Tibial artery (tissue), 4 donors: ENCODE results near the gene CMTM2.

ENCODE experiments used
- DNase-seq, 2 donors: peaks; one replicate each; pipeline ENCODE4 v3.0.0-alpha.2; 2019
- H3K27ac ChIP-seq, 2 donors: fragments of 200-600 bp; sonication (generic) in 1 of 2; 1 replicate in 1 of 2; 2 replicates in 1 of 2; pipeline ENCODE4 v1.5.1; 2018 to 2019; ENCODE audit warnings: mild to moderate bottlenecking in 1 of 2
- H3K27me3 ChIP-seq, 2 donors: fragments of 200-600 bp; sonication (generic) in 1 of 2; one replicate each; pipeline versions ENCODE4 v1.5.1 to v1.6.0; 2016 to 2019
- H3K36me3 ChIP-seq, 3 donors: fragments of 200-600 bp; sonication (generic) in 2 of 3; one replicate each; pipeline ENCODE4 v1.5.1; 2016 to 2019; ENCODE audit warnings: mild to moderate bottlenecking in 2 of 3
- H3K4me1 ChIP-seq, 4 donors: fragments of 200-600 bp; sonication (generic) in 2 of 4; 1 replicate in 3 of 4; 2 replicates in 1 of 4; pipeline ENCODE4 v1.5.1; 2016 to 2019
- H3K4me3 ChIP-seq, 2 donors: fragments of 200-600 bp; sonication (generic) in 1 of 2; 1 replicate in 1 of 2; 2 replicates in 1 of 2; pipeline ENCODE4 v1.5.1; 2018 to 2019; ENCODE audit warnings: mild to moderate bottlenecking in 2 of 2
- H3K9me3 ChIP-seq, 3 donors: fragments of 200-600 bp; sonication (generic) in 1 of 3; one replicate each; pipeline ENCODE4 v1.5.1; 2016 to 2019
- intact Hi-C: fragments of 100-400 bp; cut with DNase I; formaldehyde crosslinking; loops from one replicate; pipeline ENCODE4 v1.15.0; 2023; ENCODE audit warnings: low total_unique reads
- TF ChIP-seq, protein P1 (sequence below), 2 experiments: fragments of 200-600 bp in 1 of 2; fragments of 450-650 bp in 1 of 2; IDR thresholded peaks; one replicate each; pipeline ENCODE4 v1.5.1; 2017 to 2019; ENCODE audit warnings: antibody characterized with exemption in 2 of 2, mild to moderate bottlenecking in 1 of 2, moderate library complexity in 1 of 2

Gene CMTM2

DNA sequence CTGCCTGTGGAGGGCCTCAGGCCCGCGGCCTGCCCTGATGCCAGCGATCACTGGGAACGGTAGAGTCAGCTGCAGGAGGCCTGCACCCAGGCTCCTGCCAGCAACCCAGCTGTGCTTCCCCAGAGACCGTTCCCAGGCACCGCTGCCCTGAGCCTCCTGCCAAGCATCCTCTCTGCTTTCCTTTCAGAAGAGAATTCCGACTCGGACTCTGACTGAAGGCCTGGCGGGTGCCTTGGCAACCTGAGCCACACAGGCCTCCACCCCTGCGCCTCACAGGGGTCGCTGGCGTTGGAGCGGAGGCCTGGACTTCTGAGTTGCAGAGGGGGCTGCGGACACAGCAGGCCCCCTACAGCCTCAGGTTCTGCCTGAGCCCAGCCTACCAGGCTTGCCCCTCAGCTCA, 33.2 kb downstream of the CMTM2 start:
- H3K4me3 ChIP-seq: no peak overlapping the region
- peaks cover 0 to 58% (median 29%) of the 10 kb centered on the region in 3 donors for H3K36me3 ChIP-seq
- intact Hi-C loops: loop anchor here (10.0 kb wide), 1 partner anchor 212 kb away; no protein-coding TSS in a partner anchor
- no peaks in the 10 kb centered on the region for H3K27me3 ChIP-seq
- TF ChIP-seq, protein P1, sequence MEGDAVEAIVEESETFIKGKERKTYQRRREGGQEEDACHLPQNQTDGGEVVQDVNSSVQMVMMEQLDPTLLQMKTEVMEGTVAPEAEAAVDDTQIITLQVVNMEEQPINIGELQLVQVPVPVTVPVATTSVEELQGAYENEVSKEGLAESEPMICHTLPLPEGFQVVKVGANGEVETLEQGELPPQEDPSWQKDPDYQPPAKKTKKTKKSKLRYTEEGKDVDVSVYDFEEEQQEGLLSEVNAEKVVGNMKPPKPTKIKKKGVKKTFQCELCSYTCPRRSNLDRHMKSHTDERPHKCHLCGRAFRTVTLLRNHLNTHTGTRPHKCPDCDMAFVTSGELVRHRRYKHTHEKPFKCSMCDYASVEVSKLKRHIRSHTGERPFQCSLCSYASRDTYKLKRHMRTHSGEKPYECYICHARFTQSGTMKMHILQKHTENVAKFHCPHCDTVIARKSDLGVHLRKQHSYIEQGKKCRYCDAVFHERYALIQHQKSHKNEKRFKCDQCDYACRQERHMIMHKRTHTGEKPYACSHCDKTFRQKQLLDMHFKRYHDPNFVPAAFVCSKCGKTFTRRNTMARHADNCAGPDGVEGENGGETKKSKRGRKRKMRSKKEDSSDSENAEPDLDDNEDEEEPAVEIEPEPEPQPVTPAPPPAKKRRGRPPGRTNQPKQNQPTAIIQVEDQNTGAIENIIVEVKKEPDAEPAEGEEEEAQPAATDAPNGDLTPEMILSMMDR (IDR thresholded peaks at IDR 0.05): no peak
- no peak for DNase-seq
- H3K9me3 ChIP-seq: no peaks in the 10 kb centered on the region
- H3K4me1 ChIP-seq: peaks cover 0 to 14% (median 10%) of the 10 kb centered on the region in 4 donors
- no peak overlapping the region for H3K27ac ChIP-seq

DNA sequence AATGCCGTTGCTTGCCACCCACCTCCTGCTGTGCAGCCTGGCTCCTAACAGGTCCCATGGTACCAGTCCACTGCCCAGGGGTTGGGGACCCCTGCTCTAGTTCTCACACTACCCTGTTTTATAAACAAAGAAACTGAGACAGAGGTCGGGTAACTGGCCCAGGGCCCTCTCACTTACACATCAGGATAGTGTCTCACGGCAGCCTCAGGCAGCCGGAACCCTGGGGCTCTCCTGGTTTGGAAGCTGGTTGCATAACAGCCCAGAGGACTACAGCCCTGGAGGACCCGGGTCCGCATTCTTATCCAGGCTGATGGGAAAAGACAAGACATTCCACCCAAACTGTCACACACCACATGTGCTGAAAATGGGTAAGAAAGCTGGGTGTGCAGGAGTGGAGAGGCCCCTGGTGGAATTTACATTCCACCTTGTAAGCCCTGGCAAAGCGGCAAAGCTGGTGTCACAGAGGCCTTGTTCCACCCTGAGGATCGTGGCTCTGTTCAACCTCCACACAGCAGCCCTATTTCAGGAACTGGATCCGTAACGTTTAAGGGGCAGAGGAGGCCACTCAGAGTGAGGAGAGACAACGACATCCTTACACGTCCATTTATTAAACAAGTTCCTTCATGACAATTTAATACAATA, 35.0 kb downstream of the CMTM2 start:
- DNase-seq: no peak
- peaks cover 0 to 58% (median 28%) of the 10 kb centered on the region in 3 donors for H3K36me3 ChIP-seq

DNA sequence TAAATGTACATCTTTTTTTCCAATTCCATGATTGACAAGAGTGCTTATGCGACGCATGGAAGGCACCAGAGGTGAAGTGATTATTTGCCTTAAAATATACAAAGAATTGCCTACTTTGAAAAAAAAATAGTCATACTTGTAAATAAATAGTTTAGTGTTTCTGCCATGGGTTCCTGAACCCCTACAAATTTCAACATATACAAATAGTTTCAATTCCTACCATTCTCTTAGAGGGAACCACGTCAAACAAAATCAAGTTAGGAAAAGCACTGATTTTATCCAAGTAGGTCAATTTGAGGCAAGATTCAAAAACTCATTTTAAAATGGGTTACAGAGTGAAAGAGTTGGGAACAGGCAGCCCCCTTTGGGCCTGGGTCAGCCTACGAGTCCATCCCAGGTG, 36.9 kb downstream of the CMTM2 start:
- DNase-seq: no peak
- H3K9me3 ChIP-seq: no peaks in the 10 kb centered on the region
- intact Hi-C loops: loop anchor here (10.0 kb wide), 1 partner anchor 209 kb away; no protein-coding TSS in a partner anchor
- peaks cover 0 to 18% (median 11%) of the 10 kb centered on the region in 4 donors for H3K4me1 ChIP-seq
- no peaks in the 10 kb centered on the region for H3K27me3 ChIP-seq
- H3K4me3 ChIP-seq: no peak overlapping the region
- TF ChIP-seq, protein P1 (IDR thresholded peaks at IDR 0.05): no peak
- H3K27ac ChIP-seq: no peak overlapping the region
- H3K36me3 ChIP-seq: peaks cover 0 to 46% (median 16%) of the 10 kb centered on the region in 3 donors

More for the DNA sequence above, 35.0 kb downstream of the CMTM2 start:
- H3K4me3 ChIP-seq: no peak overlapping the region
- no peaks in the 10 kb centered on the region for H3K27me3 ChIP-seq
- TF ChIP-seq, protein P1 (IDR thresholded peaks at IDR 0.05): no peak
- H3K9me3 ChIP-seq: no peaks in the 10 kb centered on the region
- intact Hi-C loops: loop anchor here (10.0 kb wide), 1 partner anchor 211 kb away; no protein-coding TSS in a partner anchor
- H3K4me1 ChIP-seq: peaks cover 0 to 16% (median 10%) of the 10 kb centered on the region in 4 donors
- no peak overlapping the region for H3K27ac ChIP-seq

DNA sequence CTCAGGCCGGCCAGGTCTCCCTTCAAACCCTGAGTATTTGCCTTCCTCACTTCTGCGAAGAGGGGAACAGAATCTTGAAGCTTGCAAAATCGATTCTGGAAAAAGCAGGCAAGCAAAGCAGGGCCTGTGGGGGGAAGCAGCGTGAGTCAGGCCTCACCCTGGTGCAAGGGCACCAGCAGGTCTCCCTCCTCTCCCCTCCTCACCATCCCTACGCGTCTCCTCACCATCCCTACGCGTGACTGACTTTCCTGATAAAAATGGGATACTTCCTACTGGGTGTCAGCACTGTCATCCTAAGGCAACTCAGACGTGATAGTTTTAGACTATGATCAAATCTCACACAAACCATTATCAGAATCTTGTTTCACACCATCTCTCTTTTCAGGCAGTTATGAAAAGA, 37.3 kb downstream of the CMTM2 start:
- H3K36me3 ChIP-seq: peaks cover 0 to 47% (median 21%) of the 10 kb centered on the region in 3 donors
- H3K27ac ChIP-seq: no peak overlapping the region
- H3K27me3 ChIP-seq: no peaks in the 10 kb centered on the region
- DNase-seq: peak in 1 of 2 donors; percentile 42
- intact Hi-C loops: loop anchor here (10.0 kb wide), 1 partner anchor 208 kb away; no protein-coding TSS in a partner anchor
- TF ChIP-seq, protein P1 (IDR thresholded peaks at IDR 0.05): no peak
- peaks cover 0 to 18% (median 11%) of the 10 kb centered on the region in 4 donors for H3K4me1 ChIP-seq
- no peaks in the 10 kb centered on the region for H3K9me3 ChIP-seq
- H3K4me3 ChIP-seq: no peak overlapping the region

DNA sequence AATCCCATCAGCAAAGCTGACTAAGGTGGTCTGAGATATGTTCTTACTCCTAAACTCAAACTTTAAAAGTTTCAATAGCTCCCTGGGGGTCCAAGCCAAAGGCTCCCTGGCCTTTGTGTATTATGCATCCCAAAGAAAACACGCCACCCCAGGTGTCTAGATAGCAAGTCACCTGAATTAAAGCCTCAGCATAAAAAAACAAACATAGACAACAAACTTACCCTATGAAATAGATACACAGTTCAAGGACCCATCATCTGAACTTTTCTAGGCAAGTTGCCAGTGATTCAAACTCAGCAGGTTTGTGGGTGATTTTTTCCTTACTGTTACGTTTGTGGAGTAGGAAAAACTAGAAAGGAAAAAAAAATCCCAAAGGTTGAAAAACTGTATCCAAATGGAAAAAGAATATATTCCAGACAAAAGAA, 37.8 kb downstream of the CMTM2 start:
- H3K4me1 ChIP-seq: peaks cover 0 to 18% (median 11%) of the 10 kb centered on the region in 4 donors
- DNase-seq: no peak
- H3K4me3 ChIP-seq: no peak overlapping the region
- H3K27ac ChIP-seq: no peak overlapping the region
- TF ChIP-seq, protein P1 (IDR thresholded peaks at IDR 0.05): no peak
- H3K36me3 ChIP-seq: peaks cover 0 to 47% (median 22%) of the 10 kb centered on the region in 3 donors
- intact Hi-C loops: loop anchor here (10.0 kb wide), 1 partner anchor 208 kb away; no protein-coding TSS in a partner anchor
- no peaks in the 10 kb centered on the region for H3K9me3 ChIP-seq
- H3K27me3 ChIP-seq: no peaks in the 10 kb centered on the region
